GM03348 (cell line): ENCODE results near the gene SH3RF3.

Source experiments
- DNase-seq: peaks from one replicate; pipeline ENCODE4 v3.0.0; 2012; ENCODE audit warnings: low spot score

The SH3RF3 gene

GRCh38 chr2:109501461-109501860, 372.5 kb downstream of the SH3RF3 start:
- no peak for DNase-seq

GRCh38 chr2:109503191-109503590, 374.2 kb downstream of the SH3RF3 start:
- DNase-seq, result no peak

GRCh38 chr2:109507217-109507616, 378.2 kb downstream of the SH3RF3 start:
- no peak for DNase-seq

GRCh38 chr2:109507828-109508227, 378.8 kb downstream of the SH3RF3 start:
- no peak for DNase-seq

- DNase-seq, result no peak
These were observed 379.6 kb downstream of the SH3RF3 start for GRCh38 chr2:109508556-109508955.

GRCh38 chr2:109510136-109511028, 381.4 kb downstream of the SH3RF3 start:
- DNase-seq, result peak; percentile 90

- no peak for DNase-seq
These were observed 382.2 kb downstream of the SH3RF3 start for GRCh38 chr2:109511168-109511567.

GRCh38 chr2:109512076-109512475, 383.1 kb downstream of the SH3RF3 start:
- no peak for DNase-seq

GRCh38 chr2:109513230-109513629, 384.2 kb downstream of the SH3RF3 start:
- DNase-seq, result no peak

- DNase-seq, result peak; percentile 93
These were observed 385.0 kb downstream of the SH3RF3 start for GRCh38 chr2:109513749-109514588.

- no peak for DNase-seq
These were observed 385.9 kb downstream of the SH3RF3 start for GRCh38 chr2:109514857-109515256.

- DNase-seq, result peak; percentile 72
These were observed 387.6 kb downstream of the SH3RF3 start for GRCh38 chr2:109516445-109517117.

GRCh38 chr2:109517118-109517889, 388.3 kb downstream of the SH3RF3 start:
- no peak for DNase-seq

GRCh38 chr2:109519513-109519912, 390.5 kb downstream of the SH3RF3 start:
- DNase-seq, result no peak

GRCh38 chr2:109521233-109522062, 392.4 kb downstream of the SH3RF3 start:
- no peak for DNase-seq

- no peak for DNase-seq
These were observed 393.0 kb downstream of the SH3RF3 start for GRCh38 chr2:109522063-109522374.

- DNase-seq, result no peak
These were observed 394.1 kb downstream of the SH3RF3 start for GRCh38 chr2:109523121-109523520.

GRCh38 chr2:109523536-109524361, 394.7 kb downstream of the SH3RF3 start:
- no peak for DNase-seq

- no peak for DNase-seq
These were observed 396.8 kb downstream of the SH3RF3 start for GRCh38 chr2:109525836-109526235.

GRCh38 chr2:109526442-109526970, 397.5 kb downstream of the SH3RF3 start:
- DNase-seq, result no peak
